B cell (primary cell): ENCODE data around the gene GPC4. TPM values are rescaled to one million over a fixed set of nuclear protein-coding genes. Genes with fewer than 3 reads are reported as not detected.

Experiments used
- ATAC-seq: fragments of 200-7000 bp; cut with Tn5 transposase; one replicate; pipeline ENCODE4 v1.10.0; 2021; ENCODE audit warnings: low read depth, mild to moderate bottlenecking, moderate number of reproducible peaks, moderate library complexity
- CTCF ChIA-PET: fragments of 350-600 bp; sonication (Branson Sonifier 250); formaldehyde crosslinking; loops from one replicate; lab custom pipeline; 2021; ENCODE audit warnings: antibody characterized with exemption, inconsistent platforms; lab: Charles Lee
- POLR2A ChIA-PET: fragments of 350-600 bp; sonication (Branson Sonifier 250); formaldehyde crosslinking; loops from one replicate; lab custom pipeline; 2021; ENCODE audit warnings: antibody characterized with exemption; lab: Charles Lee
- DNase-seq: peaks from one replicate; pipeline ENCODE4 v3.0.0; 2013
- H2AFZ ChIP-seq: 2 replicates; pipeline ENCODE4 v1.6.1; 2012; ENCODE audit warnings: mild to moderate bottlenecking, low read depth, low read length; ENCODE audit not compliant: insufficient read depth, poor library complexity, severe bottlenecking
- H3K27ac ChIP-seq, 2 donors: 1 replicate in 1 of 2; 2 replicates in 1 of 2; pipeline ENCODE4 v1.5.1; 2012 to 2013; ENCODE audit warnings: low read length in 2 of 2, mild to moderate bottlenecking in 2 of 2, moderate library complexity in 1 of 2
- H3K27me3 ChIP-seq, 4 experiments: fragments of 200-600 bp in 1 of 4; sonication (generic) in 1 of 4; replicated peaks in 1 of 4; 1 replicate in 2 of 4; 2 replicates in 2 of 4; pipeline versions ENCODE4 v1.6.1 to v1.7.0; 2013 to 2016; ENCODE audit warnings: low read length in 3 of 4, mild to moderate bottlenecking in 2 of 4, mixed read lengths in 1 of 4, moderate library complexity in 1 of 4; ENCODE audit not compliant: insufficient read depth in 4 of 4, control insufficient read depth in 3 of 4; ENCODE audit errors: control extremely low read depth in 1 of 4
- H3K36me3 ChIP-seq, 2 experiments: replicated peaks in 1 of 2; 1 replicate in 1 of 2; 2 replicates in 1 of 2; pipeline versions ENCODE4 v1.6.1 to v1.7.1; 2013; ENCODE audit warnings: low read length in 1 of 2; ENCODE audit not compliant: insufficient read depth in 2 of 2, control insufficient read depth in 1 of 2; ENCODE audit errors: control extremely low read depth in 1 of 2, extremely low read depth in 1 of 2
- H3K4me1 ChIP-seq, 2 donors: fragments of 200-600 bp in 1 of 2; sonication (generic) in 1 of 2; 1 replicate in 1 of 2; 2 replicates in 1 of 2; pipeline versions ENCODE4 v1.5.1 to v1.6.1; 2013 to 2017; ENCODE audit warnings: low read length in 2 of 2; ENCODE audit not compliant: control insufficient read depth in 2 of 2, insufficient read depth in 2 of 2
- H3K4me2 ChIP-seq: replicated peaks from 2 replicates; pipeline ENCODE3; 2012; ENCODE audit warnings: mild to moderate bottlenecking, low read depth, low read length; ENCODE audit not compliant: poor library complexity, severe bottlenecking
- H3K4me3 ChIP-seq, 5 experiments: fragments of 200-600 bp in 1 of 5; sonication (generic) in 1 of 5; 1 replicate in 3 of 5; 2 replicates in 2 of 5; pipeline versions ENCODE4 v1.5.1 to v1.7.0; 2011 to 2016; ENCODE audit warnings: low read length in 4 of 5, mild to moderate bottlenecking in 4 of 5, low read depth in 2 of 5, control low read depth in 1 of 5, moderate library complexity in 1 of 5; ENCODE audit not compliant: insufficient read depth in 1 of 5; ENCODE audit errors: control extremely low read depth in 1 of 5, extremely low read depth in 1 of 5
- H3K79me2 ChIP-seq: fragments of 200-600 bp; sonication (generic); one replicate; pipeline ENCODE4 v1.6.0; 2016; ENCODE audit warnings: low read length; ENCODE audit not compliant: control insufficient read depth, insufficient read depth
- H3K9ac ChIP-seq: fragments of 200-600 bp; sonication (generic); 2 replicates; pipeline ENCODE4 v1.6.1; 2017; ENCODE audit warnings: mild to moderate bottlenecking, low read length, moderate library complexity
- H3K9me3 ChIP-seq, 3 donors: one replicate each; pipeline versions ENCODE4 v1.6.1 to v1.7.1; 2013; ENCODE audit warnings: low read length in 2 of 3; ENCODE audit not compliant: control insufficient read depth in 2 of 3, insufficient read depth in 1 of 3; ENCODE audit errors: control extremely low read depth in 1 of 3
- H4K20me1 ChIP-seq: 2 replicates; pipeline ENCODE4 v1.6.0; 2012; ENCODE audit warnings: mild to moderate bottlenecking, low read length; ENCODE audit not compliant: insufficient read depth, control insufficient read depth, poor library complexity, severe bottlenecking
- H3K27ac Mint-ChIP-seq: one replicate; pipeline ENCODE4 v1.8.0; 2021; ENCODE audit warnings: mixed read lengths
- H3K27me3 Mint-ChIP-seq: one replicate; pipeline ENCODE4 v1.8.0; 2021; ENCODE audit warnings: mixed read lengths
- H3K4me1 Mint-ChIP-seq: one replicate; pipeline ENCODE4 v1.8.0; 2021; ENCODE audit warnings: mixed read lengths
- H3K4me3 Mint-ChIP-seq: one replicate; pipeline ENCODE4 v1.8.0; 2021; ENCODE audit warnings: mixed read lengths
- H3K9me3 Mint-ChIP-seq: one replicate; pipeline ENCODE4 v1.8.0; 2022; ENCODE audit warnings: mixed read lengths; ENCODE audit not compliant: insufficient read depth
- CTCF ChIP-seq: fragments of 200-600 bp; IDR thresholded peaks from one replicate; pipeline ENCODE4 v1.8.0; 2022; ENCODE audit warnings: antibody characterized with exemption, mild to moderate bottlenecking
- EZH2 ChIP-seq: IDR thresholded peaks from 2 replicates; pipeline ENCODE4 v1.6.1; 2012; ENCODE audit warnings: borderline replicate concordance, low read depth, mild to moderate bottlenecking, moderate library complexity, low read length; ENCODE audit not compliant: insufficient read depth, poor library complexity, severe bottlenecking
- WGBS: methylation state at CpG from one replicate; pipeline ENCODE4 v1.1.5; 2013; ENCODE audit warnings: missing lambda C conversion rate; ENCODE audit not compliant: insufficient coverage; 5-methylcytosine and 5-hydroxymethylcytosine counted together
- intact Hi-C: fragments of 100-400 bp; cut with micrococcal nuclease; formaldehyde crosslinking; loops from one replicate; pipeline ENCODE4 v1.10.0; 2022
- polyA plus RNA-seq: library from polyadenylated mRNA; depleted of rRNA; stranded (reverse); fragments of >200 nt; gene quantifications from 2 replicates; pipeline ENCODE4 v1.2.3, GENCODE V29; 2012
- total RNA-seq, 2 donors: library from RNA; stranded (reverse); fragments of 120-200 nt in 1 of 2; gene quantifications; 1 replicate in 1 of 2; 2 replicates in 1 of 2; pipeline versions ENCODE4 v1.2.3 to v1.2.4, GENCODE V29; 2013 to 2022

The GPC4 gene
- total and polyA plus RNA-seq, 2 donors (not counting 1 experiment from before 2014, with no cell fraction given) = 0.30 to 0.47 TPM

GRCh38 chrX:133412246-133412645, 3.0 kb downstream of the GPC4 start:
- peaks cover 7 to 15% of the 10 kb centered on the region in 2 donors for H3K4me1 ChIP-seq
- H3K27ac Mint-ChIP-seq = no peak overlapping the region
- no peak overlapping the region for H3K4me2 ChIP-seq
- no CpG with 5 or more reads among the region's 3 CpGs for WGBS
- POLR2A ChIA-PET = no interaction called here
- H2AFZ ChIP-seq = no peak overlapping the region
- no peak for ATAC-seq
- no peak overlapping the region for H3K4me3 ChIP-seq
- no peak overlapping the region for H3K9ac ChIP-seq
- H3K27me3 ChIP-seq = peaks cover 0 to 12% (median 2%) of the 10 kb centered on the region in 4 experiments
- peaks cover 16% of the 10 kb centered on the region for H3K4me1 Mint-ChIP-seq
- H3K27me3 Mint-ChIP-seq = peaks cover 5% of the 10 kb centered on the region
- no peak overlapping the region for H3K27ac ChIP-seq
- no peaks in the 10 kb centered on the region for H3K9me3 Mint-ChIP-seq
- H4K20me1 ChIP-seq = no peaks in the 10 kb centered on the region
- no peak for TF ChIP-seq CTCF
- TF ChIP-seq EZH2 = no peak
- H3K4me3 Mint-ChIP-seq = no peak overlapping the region
- H3K36me3 ChIP-seq = no peaks in the 10 kb centered on the region
- DNase-seq = no peak
- H3K79me2 ChIP-seq = no peaks in the 10 kb centered on the region
- CTCF ChIA-PET = no interaction called here
- intact Hi-C loops = no loop called here
- no peaks in the 10 kb centered on the region for H3K9me3 ChIP-seq

DNA sequence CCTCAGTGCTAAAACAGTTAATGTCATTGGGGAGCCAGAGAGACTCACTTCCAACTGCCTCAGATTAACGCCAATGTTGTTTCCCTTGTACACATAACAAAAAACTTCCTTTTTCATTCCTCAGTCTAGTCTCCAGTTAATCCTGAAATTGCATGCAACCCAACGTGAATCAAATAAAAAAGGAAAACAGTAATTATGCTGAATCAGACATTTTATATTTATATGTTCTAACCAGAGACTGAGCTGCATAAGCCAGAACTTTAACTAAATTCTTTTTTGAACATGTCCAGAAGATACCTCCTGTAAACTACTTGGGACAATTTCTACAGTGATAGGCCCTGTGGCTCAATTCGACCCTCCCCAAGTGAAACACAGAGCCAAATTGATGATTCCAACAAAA, 4.7 kb downstream of the GPC4 start:
- intact Hi-C loops = no loop called here
- no peak overlapping the region for H2AFZ ChIP-seq
- H4K20me1 ChIP-seq = no peaks in the 10 kb centered on the region
- POLR2A ChIA-PET = no interaction called here
- H3K79me2 ChIP-seq = no peaks in the 10 kb centered on the region
- H3K27ac Mint-ChIP-seq = no peak overlapping the region
- peaks cover 10% of the 10 kb centered on the region for H3K4me1 Mint-ChIP-seq
- TF ChIP-seq EZH2 (no peak), CTCF (no peak)
- no peak for ATAC-seq
- no peaks in the 10 kb centered on the region for H3K9me3 ChIP-seq
- no peak overlapping the region for H3K4me3 ChIP-seq
- H3K36me3 ChIP-seq = no peaks in the 10 kb centered on the region
- WGBS = 63% methylated on average over 1 of the region's 3 CpGs
- peaks cover 0 to 5% of the 10 kb centered on the region in 2 donors for H3K4me1 ChIP-seq
- H3K27me3 Mint-ChIP-seq = peaks cover 5% of the 10 kb centered on the region
- H3K4me2 ChIP-seq = no peak overlapping the region
- DNase-seq = no peak
- H3K27ac ChIP-seq = no peak overlapping the region
- H3K9ac ChIP-seq = no peak overlapping the region
- no peaks in the 10 kb centered on the region for H3K27me3 ChIP-seq
- CTCF ChIA-PET = no interaction called here
- no peak overlapping the region for H3K4me3 Mint-ChIP-seq
- H3K9me3 Mint-ChIP-seq = no peaks in the 10 kb centered on the region
